T-cell (primary cell): ENCODE data around the gene ACAD10. TPM values are rescaled to one million over a fixed set of nuclear protein-coding genes. Genes with fewer than 3 reads are reported as not detected.
"Not testable (repeated sequence)": the region's sequence is repeated elsewhere in the genome, so short reads cannot be mapped to it uniquely, and the experiment has no call there.

Source experiments
- ATAC-seq, 4 experiments: fragments of 200-7000 bp in 3 of 4; fragments of 150-1000 bp in 1 of 4; cut with Tn5 transposase; replicated peaks in 1 of 4; 1 replicate in 3 of 4; 2 replicates in 1 of 4; pipeline ENCODE4 v1.10.0; 2021; ENCODE audit warnings: moderate library complexity in 3 of 4, mild to moderate bottlenecking in 2 of 4, moderate number of reproducible peaks in 1 of 4
- CTCF ChIA-PET, 2 donors: fragments of 300-600 bp; sonication (Branson Sonifier 250); formaldehyde crosslinking; loops; one replicate each; lab custom pipeline; 2022; ENCODE audit warnings: antibody characterized with exemption in 2 of 2; lab: Charles Lee
- POLR2A ChIA-PET, 2 donors: fragments of 300-600 bp; sonication (Branson Sonifier 250); formaldehyde crosslinking; loops; one replicate each; lab custom pipeline; 2022; ENCODE audit warnings: antibody characterized with exemption in 2 of 2; lab: Charles Lee
- DNase-seq, 35 experiments: peaks; one replicate each; pipeline versions ENCODE4 v3.0.0 to v3.0.0-alpha.2; 2013 to 2023
- H3K27ac ChIP-seq: one replicate; pipeline ENCODE4 v1.5.1; 2013; ENCODE audit warnings: low read length
- H3K27me3 ChIP-seq, 2 experiments: replicated peaks in 1 of 2; 1 replicate in 1 of 2; 2 replicates in 1 of 2; pipeline versions ENCODE4 v1.6.1 to v1.7.0; 2013; ENCODE audit warnings: low read length in 1 of 2, mixed read lengths in 1 of 2; ENCODE audit not compliant: control insufficient read depth in 2 of 2, insufficient read depth in 2 of 2; ENCODE audit errors: extremely low read depth in 1 of 2
- H3K36me3 ChIP-seq, 2 donors: 1 replicate in 1 of 2; 2 replicates in 1 of 2; pipeline versions ENCODE4 v1.6.1 to v1.7.0; 2013; ENCODE audit warnings: low read length in 1 of 2; ENCODE audit not compliant: control insufficient read depth in 2 of 2, insufficient read depth in 1 of 2; ENCODE audit errors: extremely low read depth in 1 of 2
- H3K4me1 ChIP-seq, 2 experiments: 1 replicate in 1 of 2; 2 replicates in 1 of 2; pipeline versions ENCODE4 v1.6.1 to v1.7.0; 2013; ENCODE audit warnings: low read length in 2 of 2, mixed read lengths in 1 of 2; ENCODE audit not compliant: insufficient read depth in 2 of 2, control insufficient read depth in 1 of 2; ENCODE audit errors: extremely low read depth in 1 of 2
- H3K4me3 ChIP-seq, 2 donors: 1 replicate in 1 of 2; 2 replicates in 1 of 2; pipeline versions ENCODE4 v1.5.1 to v1.7.0; 2013; ENCODE audit warnings: mild to moderate bottlenecking in 2 of 2, low read length in 1 of 2, moderate library complexity in 1 of 2; ENCODE audit not compliant: control insufficient read depth in 1 of 2; ENCODE audit errors: extremely low read depth in 1 of 2
- H3K9me3 ChIP-seq: 2 replicates; pipeline ENCODE4 v1.7.0; 2013
- H3K27ac Mint-ChIP-seq, 2 donors: one replicate each; pipeline ENCODE4 v1.8.0; 2020 to 2021; ENCODE audit warnings: mild to moderate bottlenecking in 2 of 2, mixed read lengths in 2 of 2
- H3K27me3 Mint-ChIP-seq, 2 donors: one replicate each; pipeline ENCODE4 v1.8.0; 2021 to 2022; ENCODE audit warnings: mixed read lengths in 2 of 2
- H3K36me3 Mint-ChIP-seq: one replicate; pipeline ENCODE4 v1.8.0; 2021; ENCODE audit warnings: mixed read lengths
- H3K4me1 Mint-ChIP-seq, 3 donors: one replicate each; pipeline ENCODE4 v1.8.0; 2020 to 2022; ENCODE audit warnings: mixed read lengths in 3 of 3, mild to moderate bottlenecking in 1 of 3
- H3K4me3 Mint-ChIP-seq, 3 donors: one replicate each; pipeline ENCODE4 v1.8.0; 2020 to 2022; ENCODE audit warnings: mild to moderate bottlenecking in 3 of 3, mixed read lengths in 3 of 3, moderate library complexity in 3 of 3
- H3K9me3 Mint-ChIP-seq, 3 donors: one replicate each; pipeline ENCODE4 v1.8.0; 2020 to 2022; ENCODE audit warnings: mixed read lengths in 3 of 3
- WGBS: methylation state at CpG from one replicate; pipeline ENCODE4 v1.1.5; 2013; ENCODE audit warnings: missing lambda C conversion rate; ENCODE audit not compliant: insufficient coverage; 5-methylcytosine and 5-hydroxymethylcytosine counted together
- total RNA-seq, 35 experiments: library from RNA in 6 of 35; stranded (reverse) in 6 of 35; fragments of 120-200 nt in 1 of 35; gene quantifications; one replicate each; pipeline versions ENCODE4 v1.2.1 to v1.2.4 and lab custom pipeline; 2013 to 2026

The ACAD10 gene
- total RNA-seq, 5 donors from 2014 or later (not counting 1 experiment from before 2014, with no cell fraction given) = 28.8 to 53.4 (median 47.9) TPM

DNA sequence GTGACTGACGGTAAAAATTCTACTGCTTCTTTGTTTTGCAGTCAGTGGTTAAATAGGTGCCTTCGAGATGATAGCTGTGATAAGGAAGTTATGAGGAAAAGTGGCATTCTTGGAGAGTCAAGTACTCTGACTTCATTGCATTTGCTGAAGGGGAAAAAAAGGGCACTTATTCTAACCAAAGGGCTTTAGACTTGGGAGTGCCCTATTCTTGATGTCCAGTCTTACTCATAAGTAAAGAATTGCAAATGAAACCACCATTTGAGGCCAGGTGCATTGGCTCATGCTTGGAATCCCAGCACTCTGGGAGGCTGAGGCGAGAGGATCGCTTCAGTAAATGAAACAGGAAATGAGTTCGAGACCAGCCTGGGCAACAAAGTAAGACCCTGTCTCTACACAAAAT lies 40.4 kb upstream of the ACAD10 start:
- Mint-ChIP-seq H3K4me1 (no peaks in the 10 kb centered on the region), H3K4me3 (no peak overlapping the region), H3K9me3 (no peaks in the 10 kb centered on the region), H3K27ac (no peak overlapping the region), H3K27me3 (no peaks in the 10 kb centered on the region), H3K36me3 (peaks cover 39% of the 10 kb centered on the region)
- WGBS = 92% methylated on average over 4 of the region's 5 CpGs
- Histone ChIP-seq H3K27ac (no peak overlapping the region), H3K4me1 (no peaks in the 10 kb centered on the region), H3K36me3 (peaks cover 0 to 69% of the 10 kb centered on the region in 2 donors), H3K4me3 (no peak overlapping the region), H3K9me3 (no peaks in the 10 kb centered on the region), H3K27me3 (no peaks in the 10 kb centered on the region)
- ChIA-PET POLR2A (no interaction called here), CTCF (no interaction called here)
- ATAC-seq (no peak), DNase-seq (no peak)

DNA sequence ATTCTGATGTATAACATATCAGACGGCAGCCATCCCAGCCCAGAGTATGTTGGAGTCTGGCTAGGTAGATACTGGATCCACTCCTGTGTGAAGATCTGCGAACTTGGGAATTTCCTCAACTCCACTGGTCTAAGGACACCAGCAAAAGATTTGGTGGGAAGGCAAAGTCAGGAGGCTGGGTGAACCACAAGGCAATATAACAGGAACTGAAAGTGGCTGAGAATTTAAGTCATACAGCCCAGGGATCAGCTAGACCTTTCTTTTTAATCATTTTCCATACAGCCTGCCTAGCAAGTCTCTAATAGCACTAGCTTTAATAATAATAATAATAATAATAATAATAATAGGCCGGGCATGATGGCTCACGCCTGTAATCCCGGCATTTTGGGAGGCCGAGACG lies 34.9 kb upstream of the ACAD10 start:
- no CpG with 5 or more reads among the region's 7 CpGs for WGBS
- Mint-ChIP-seq H3K27ac (no peak overlapping the region), H3K9me3 (no peaks in the 10 kb centered on the region), H3K4me1 (no peaks in the 10 kb centered on the region), H3K36me3 (peaks cover 31% of the 10 kb centered on the region), H3K27me3 (no peaks in the 10 kb centered on the region), H3K4me3 (no peak overlapping the region)
- H3K4me1 ChIP-seq = no peaks in the 10 kb centered on the region
- no peaks in the 10 kb centered on the region for H3K9me3 ChIP-seq
- POLR2A ChIA-PET = no interaction called here
- CTCF ChIA-PET = interaction anchor here in 1 of 2 donors (0.7 kb wide), 1 partner anchor 10 kb away, joined by 4 read pairs; no protein-coding TSS in a partner anchor
- H3K27me3 ChIP-seq = no peaks in the 10 kb centered on the region
- ATAC-seq (no peak), DNase-seq (no peak)
- H3K27ac ChIP-seq = no peak overlapping the region
- peaks cover 8 to 72% of the 10 kb centered on the region in 2 donors for H3K36me3 ChIP-seq
- H3K4me3 ChIP-seq = no peak overlapping the region

DNA sequence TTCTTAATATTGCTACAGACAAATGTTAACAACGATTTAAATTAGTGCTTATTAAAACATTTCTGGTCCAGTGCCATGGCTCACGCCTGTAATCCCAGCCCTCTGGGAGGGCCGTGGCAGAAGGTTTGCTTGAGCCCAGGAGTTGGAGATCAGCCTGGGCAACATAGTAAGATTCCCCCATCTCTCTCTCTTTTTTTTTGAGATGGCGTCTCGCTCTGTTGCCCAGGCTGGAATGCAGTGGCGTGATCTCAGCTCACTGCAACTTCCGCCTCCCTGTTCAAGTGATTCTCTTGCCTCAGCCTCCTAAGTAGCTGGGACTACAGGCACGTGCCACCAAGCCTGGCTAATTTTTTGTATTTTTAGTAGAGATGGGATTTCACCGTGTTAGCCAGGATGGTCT lies 33.3 kb upstream of the ACAD10 start:
- POLR2A ChIA-PET, CTCF ChIA-PET: not testable (repeated sequence)

DNA sequence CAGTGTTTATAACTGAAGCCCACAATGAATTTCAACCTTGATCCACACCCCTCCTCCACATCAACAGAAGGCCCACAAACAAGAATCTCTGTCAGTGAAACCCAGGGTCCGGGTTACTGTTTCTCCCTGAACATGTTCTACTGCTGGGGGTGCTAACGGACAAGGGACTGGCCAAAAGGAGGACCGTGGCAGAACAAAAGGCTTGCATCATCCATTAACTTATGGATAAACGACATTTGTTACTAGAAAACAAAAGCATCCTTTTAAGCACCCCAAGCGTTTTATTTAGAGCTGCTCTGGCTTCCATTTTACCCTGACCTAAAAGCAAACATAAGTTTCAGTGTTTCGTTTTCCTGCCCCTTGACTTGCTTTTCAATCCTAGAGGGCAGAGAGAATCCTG lies 32.3 kb upstream of the ACAD10 start:
- ChIA-PET CTCF (no interaction called here), POLR2A (no interaction called here)
- Histone ChIP-seq H3K36me3 (peaks cover 19 to 78% of the 10 kb centered on the region in 2 donors), H3K27ac (no peak overlapping the region), H3K9me3 (no peaks in the 10 kb centered on the region), H3K4me1 (no peaks in the 10 kb centered on the region), H3K27me3 (no peaks in the 10 kb centered on the region), H3K4me3 (no peak overlapping the region)
- Mint-ChIP-seq H3K27me3 (no peaks in the 10 kb centered on the region), H3K4me3 (no peak overlapping the region), H3K27ac (no peak overlapping the region), H3K4me1 (no peaks in the 10 kb centered on the region), H3K36me3 (peaks cover 28% of the 10 kb centered on the region), H3K9me3 (no peaks in the 10 kb centered on the region)
- ATAC-seq (no peak), DNase-seq (no peak)
- 96% methylated on average over 6 of the region's 6 CpGs for WGBS

More for the DNA sequence above, 33.3 kb upstream of the ACAD10 start:
- not testable (repeated sequence) for H3K4me3 Mint-ChIP-seq, H3K27ac Mint-ChIP-seq, ATAC-seq, H3K4me3 ChIP-seq, H3K27ac ChIP-seq, H3K4me1 Mint-ChIP-seq, H3K27me3 ChIP-seq, H3K9me3 ChIP-seq, H3K9me3 Mint-ChIP-seq, H3K4me1 ChIP-seq, H3K27me3 Mint-ChIP-seq, DNase-seq
- WGBS = 100% methylated on average over 6 of the region's 9 CpGs
- peaks cover 25% of the 10 kb centered on the region for H3K36me3 Mint-ChIP-seq
- H3K36me3 ChIP-seq = peaks cover 11 to 71% of the 10 kb centered on the region in 2 donors

DNA sequence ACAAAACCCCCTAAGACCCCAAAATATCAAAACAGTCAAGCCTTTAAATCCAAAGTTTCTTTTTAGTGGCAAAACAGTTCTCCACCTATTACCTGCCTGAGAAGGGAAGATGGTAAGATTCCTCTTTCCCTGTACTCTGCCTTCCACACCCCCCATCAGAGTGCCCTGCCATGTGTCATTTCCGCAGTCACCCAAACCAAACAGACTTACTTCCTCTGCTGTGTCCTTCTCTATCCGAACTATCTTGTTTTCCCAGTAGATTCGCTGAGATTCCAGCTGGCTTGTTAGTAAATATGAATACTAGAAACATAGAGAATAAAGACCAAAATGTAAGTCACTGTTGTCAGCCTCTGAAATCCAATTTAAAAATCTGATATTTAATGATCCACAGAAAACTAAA lies 30.5 kb upstream of the ACAD10 start:
- no peak overlapping the region for H3K4me3 ChIP-seq
- peaks cover 20 to 81% of the 10 kb centered on the region in 2 donors for H3K36me3 ChIP-seq
- WGBS = no CpG with 5 or more reads among the region's 3 CpGs
- ChIA-PET POLR2A (no interaction called here), CTCF (interaction anchor here in 1 of 2 donors (0.7 kb wide), 1 partner anchor 1456 kb away, joined by 9 read pairs; no protein-coding TSS in a partner anchor)
- no peaks in the 10 kb centered on the region for H3K9me3 ChIP-seq
- ATAC-seq (no peak), DNase-seq (no peak)
- Mint-ChIP-seq H3K27me3 (no peaks in the 10 kb centered on the region), H3K27ac (no peak overlapping the region), H3K36me3 (peaks cover 34% of the 10 kb centered on the region), H3K9me3 (no peaks in the 10 kb centered on the region), H3K4me3 (no peak overlapping the region), H3K4me1 (no peaks in the 10 kb centered on the region)
- no peak overlapping the region for H3K27ac ChIP-seq
- H3K27me3 ChIP-seq = no peaks in the 10 kb centered on the region
- no peaks in the 10 kb centered on the region for H3K4me1 ChIP-seq

DNA sequence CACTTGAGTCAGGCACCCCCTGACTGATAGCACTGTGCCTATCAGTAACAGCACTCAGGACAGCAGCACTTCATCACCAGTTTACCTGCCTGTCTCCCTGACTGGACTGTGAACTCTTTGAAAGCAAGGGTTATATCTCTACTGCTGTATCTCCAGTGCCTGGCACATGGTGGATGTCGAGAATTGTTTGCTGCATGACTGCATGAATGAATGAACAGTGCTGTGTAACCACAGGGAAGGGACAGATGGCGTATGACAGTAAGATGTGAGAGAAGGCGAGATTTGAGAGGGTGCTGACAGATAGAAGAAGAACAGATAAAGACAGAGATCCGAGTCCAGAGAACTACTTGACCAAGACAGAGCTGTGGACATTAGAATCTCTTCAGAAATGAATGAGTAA lies 29.8 kb upstream of the ACAD10 start:
- no peak overlapping the region for H3K27ac Mint-ChIP-seq
- DNase-seq (no peak), ATAC-seq (no peak)
- H3K4me3 Mint-ChIP-seq = no peak overlapping the region
- Histone ChIP-seq H3K36me3 (peaks cover 20 to 84% of the 10 kb centered on the region in 2 donors), H3K27me3 (no peaks in the 10 kb centered on the region), H3K4me1 (no peaks in the 10 kb centered on the region), H3K27ac (no peak overlapping the region), H3K9me3 (no peaks in the 10 kb centered on the region), H3K4me3 (no peak overlapping the region)
- peaks cover 36% of the 10 kb centered on the region for H3K36me3 Mint-ChIP-seq
- POLR2A ChIA-PET = no interaction called here
- CTCF ChIA-PET = no interaction called here
- 98% methylated on average over 4 of the region's 4 CpGs for WGBS
- no peaks in the 10 kb centered on the region for H3K9me3 Mint-ChIP-seq
- no peaks in the 10 kb centered on the region for H3K4me1 Mint-ChIP-seq
- H3K27me3 Mint-ChIP-seq = no peaks in the 10 kb centered on the region

DNA sequence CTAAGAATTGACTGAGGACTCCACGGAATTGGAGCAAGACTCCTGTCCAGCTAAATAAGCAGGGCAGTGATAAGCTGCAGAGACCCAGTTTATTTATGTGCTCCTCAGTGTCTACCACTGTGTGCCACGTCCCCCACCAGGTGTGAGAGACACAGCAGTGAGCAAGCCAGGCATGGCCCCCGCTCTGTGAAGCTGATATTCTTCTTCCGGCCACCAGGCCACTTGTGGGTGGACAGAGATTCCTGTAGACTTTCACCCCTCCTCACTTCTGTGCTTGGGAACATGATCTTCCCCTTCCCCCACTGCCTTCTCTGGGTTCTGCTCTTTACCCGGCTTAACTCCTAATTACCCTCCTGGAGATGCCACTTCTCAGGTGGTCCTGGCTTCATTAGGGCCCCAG lies 21.4 kb upstream of the ACAD10 start:
- Mint-ChIP-seq H3K4me3 (no peak overlapping the region), H3K27ac (no peak overlapping the region), H3K9me3 (no peaks in the 10 kb centered on the region), H3K36me3 (peaks cover 50% of the 10 kb centered on the region), H3K27me3 (no peaks in the 10 kb centered on the region), H3K4me1 (peaks cover 0 to 9% (median 0%) of the 10 kb centered on the region in 3 donors)
- ATAC-seq (no peak), DNase-seq (no peak)
- Histone ChIP-seq H3K9me3 (no peaks in the 10 kb centered on the region), H3K27ac (no peak overlapping the region), H3K4me3 (no peak overlapping the region), H3K36me3 (peaks cover 4 to 66% of the 10 kb centered on the region in 2 donors), H3K4me1 (no peaks in the 10 kb centered on the region), H3K27me3 (no peaks in the 10 kb centered on the region)
- ChIA-PET CTCF (no interaction called here), POLR2A (interaction anchor here (0.6 kb wide), 2 partner anchors 15 to 306 kb away, joined by 3 to 7 read pairs; no protein-coding TSS in a partner anchor)
- WGBS = 89% methylated on average over 3 of the region's 5 CpGs
